Stomach smooth muscle (tissue), 2 donors: ENCODE measurements around the gene OR4N2.
"Not testable (repeated sequence)": the region's sequence is repeated elsewhere in the genome, so short reads cannot be mapped to it uniquely, and the experiment has no call there.

Experiments used
- H3K27ac ChIP-seq: one replicate; pipeline ENCODE4 v1.7.0; 2013; ENCODE audit warnings: mild to moderate bottlenecking, low read length, inconsistent platforms
- H3K27me3 ChIP-seq, 2 donors: one replicate each; pipeline ENCODE4 v1.7.0; 2013; ENCODE audit warnings: low read length in 2 of 2; ENCODE audit not compliant: insufficient read depth in 2 of 2, control insufficient read depth in 1 of 2
- H3K36me3 ChIP-seq, 2 donors: one replicate each; pipeline ENCODE4 v1.7.0; 2013; ENCODE audit warnings: low read length in 2 of 2; ENCODE audit not compliant: control insufficient read depth in 2 of 2, insufficient read depth in 2 of 2
- H3K4me1 ChIP-seq: one replicate; pipeline ENCODE4 v1.7.0; 2013; ENCODE audit warnings: low read length; ENCODE audit not compliant: control insufficient read depth, insufficient read depth
- H3K4me3 ChIP-seq, 2 donors: one replicate each; pipeline ENCODE4 v1.7.0; 2013; ENCODE audit warnings: low read length in 2 of 2
- H3K9ac ChIP-seq, 2 donors: one replicate each; pipeline ENCODE4 v1.7.0; 2013; ENCODE audit warnings: low read length in 2 of 2, mild to moderate bottlenecking in 1 of 2
- H3K9me3 ChIP-seq, 2 donors: one replicate each; pipeline ENCODE4 v1.7.0; 2013; ENCODE audit warnings: low read length in 2 of 2; ENCODE audit not compliant: control insufficient read depth in 2 of 2
- donor health status: healthy.
- donor health status: Pancreatic carcinoma.

The OR4N2 gene

GRCh38 chr14:19834203-19834848, 30.8 kb downstream of the OR4N2 start:
- not testable (repeated sequence) for H3K4me1 ChIP-seq, H3K27ac ChIP-seq, H3K9ac ChIP-seq, H3K27me3 ChIP-seq, H3K4me3 ChIP-seq, H3K36me3 ChIP-seq
- peaks cover 3 to 16% of the 10 kb centered on the region in 2 donors for H3K9me3 ChIP-seq

- H3K4me1 ChIP-seq, result no peaks in the 10 kb centered on the region
- H3K9ac ChIP-seq, result no peak overlapping the region
- no peaks in the 10 kb centered on the region for H3K36me3 ChIP-seq
- H3K9me3 ChIP-seq, result peaks cover 3 to 14% of the 10 kb centered on the region in 2 donors
- no peaks in the 10 kb centered on the region for H3K27me3 ChIP-seq
- no peak overlapping the region for H3K27ac ChIP-seq
- H3K4me3 ChIP-seq, result no peak overlapping the region
These were observed 34.9 kb downstream of the OR4N2 start for GRCh38 chr14:19838433-19838832.

DNA sequence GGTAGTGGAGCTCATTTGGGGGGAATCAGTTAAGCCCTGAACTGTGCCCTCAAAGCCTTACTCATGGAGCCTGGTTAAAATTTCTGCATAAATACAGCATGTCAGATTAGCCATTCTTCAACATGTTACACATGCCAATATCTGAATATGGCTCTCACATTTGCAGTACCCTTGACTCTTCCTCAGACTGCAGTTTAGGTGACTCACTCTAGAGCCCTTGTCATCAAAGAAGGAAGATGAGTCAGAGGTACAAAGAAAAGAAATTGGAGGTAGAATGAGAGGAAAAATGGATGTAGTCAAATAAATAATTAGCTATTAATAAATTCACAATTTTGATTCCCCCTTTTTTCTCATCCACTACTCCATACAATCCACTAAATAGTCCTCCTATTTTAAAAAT, 47.8 kb downstream of the OR4N2 start:
- no peaks in the 10 kb centered on the region for H3K36me3 ChIP-seq
- no peaks in the 10 kb centered on the region for H3K27me3 ChIP-seq
- no peak overlapping the region for H3K4me3 ChIP-seq
- no peaks in the 10 kb centered on the region for H3K4me1 ChIP-seq
- H3K9me3 ChIP-seq, result no peaks in the 10 kb centered on the region
- no peak overlapping the region for H3K9ac ChIP-seq
- no peak overlapping the region for H3K27ac ChIP-seq

- not testable (repeated sequence) for H3K9me3 ChIP-seq, H3K27ac ChIP-seq, H3K9ac ChIP-seq, H3K4me1 ChIP-seq, H3K27me3 ChIP-seq, H3K4me3 ChIP-seq, H3K36me3 ChIP-seq
These were observed 62.6 kb downstream of the OR4N2 start for GRCh38 chr14:19866061-19866669.

GRCh38 chr14:19873178-19873577, 69.6 kb downstream of the OR4N2 start:
- Histone ChIP-seq H3K27ac (no peak overlapping the region), H3K36me3 (no peaks in the 10 kb centered on the region), H3K9me3 (peaks cover 0 to 6% of the 10 kb centered on the region in 2 donors), H3K27me3 (peaks cover 0 to 4% of the 10 kb centered on the region in 2 donors), H3K9ac (no peak overlapping the region), H3K4me1 (no peaks in the 10 kb centered on the region), H3K4me3 (no peak overlapping the region)

GRCh38 chr14:19874842-19875241, 71.3 kb downstream of the OR4N2 start, which contains the start of gene OR4K2:
Gene OR4K2, plus strand, starts transcription at chr14:19875142. Its CDS starts 1,126 bp downstream, at chr14:19876268.
- no peaks in the 10 kb centered on the region for H3K36me3 ChIP-seq
- H3K9me3 ChIP-seq, result peaks cover 0 to 3% of the 10 kb centered on the region in 2 donors
- H3K4me3 ChIP-seq, result no peak within 1 kb of the TSS
- H3K4me1 ChIP-seq, result no peaks in the 10 kb centered on the region
- H3K27ac ChIP-seq, result no peak within 1 kb of the TSS
- peaks cover 0 to 4% of the 10 kb centered on the region in 2 donors for H3K27me3 ChIP-seq
- H3K9ac ChIP-seq, result no peak within 1 kb of the TSS

DNA sequence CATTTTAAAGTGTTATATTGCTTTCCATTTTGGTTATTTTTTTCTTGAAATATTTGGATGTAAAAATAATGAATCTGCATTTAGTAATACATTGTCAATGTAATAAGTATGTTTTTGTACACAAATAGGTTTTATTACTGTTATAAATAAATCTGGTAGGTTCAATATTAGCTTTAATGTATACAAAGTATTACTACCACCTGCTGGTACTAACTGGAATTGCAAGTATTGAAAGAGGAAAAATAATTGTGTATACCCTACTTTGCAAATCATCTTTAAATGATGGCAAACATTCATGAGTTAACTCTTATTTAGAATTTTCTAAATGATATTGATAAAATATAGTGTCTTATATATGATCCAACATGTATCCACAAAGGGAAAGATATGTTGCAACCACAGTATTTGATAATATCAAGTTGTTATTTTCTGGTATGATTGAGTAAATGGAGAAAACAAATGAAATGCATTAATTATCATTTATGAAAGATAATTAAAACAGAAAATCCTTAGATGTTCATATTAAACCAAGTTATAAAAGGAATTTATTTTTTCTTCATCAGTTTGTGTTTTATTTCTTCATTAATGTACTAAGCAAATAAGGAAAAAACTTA, 74.6 kb downstream of the OR4N2 start:
- Histone ChIP-seq H3K4me3 (no peak overlapping the region), H3K27me3 (peaks cover 0 to 4% of the 10 kb centered on the region in 2 donors), H3K4me1 (no peaks in the 10 kb centered on the region), H3K27ac (no peak overlapping the region), H3K36me3 (no peaks in the 10 kb centered on the region), H3K9me3 (peaks cover 0 to 3% of the 10 kb centered on the region in 2 donors), H3K9ac (no peak overlapping the region)
